Ascending aorta (tissue), 2 donors: Measurements from ENCODE around the gene FASTKD1. TPM values are rescaled to one million over a fixed set of nuclear protein-coding genes. Genes with fewer than 3 reads are reported as not detected.
"Not testable (repeated sequence)": the region's sequence is repeated elsewhere in the genome, so short reads cannot be mapped to it uniquely, and the experiment has no call there.

Experiments
- DNase-seq, 2 donors: peaks; one replicate each; pipeline ENCODE4 v3.0.0-alpha.2; 2019; ENCODE audit warnings: low spot score in 2 of 2
- H3K27ac ChIP-seq, 2 donors: fragments of 200-600 bp; sonication (generic); one replicate each; pipeline ENCODE4 v1.5.1; 2016 to 2017; ENCODE audit warnings: mild to moderate bottlenecking in 1 of 2
- H3K27me3 ChIP-seq: fragments of 200-600 bp; sonication (generic); one replicate; pipeline ENCODE4 v1.5.1; 2017
- H3K36me3 ChIP-seq, 2 donors: fragments of 200-600 bp; sonication (generic); one replicate each; pipeline ENCODE4 v1.5.1; 2016
- H3K4me1 ChIP-seq, 2 donors: fragments of 200-600 bp; sonication (generic); one replicate each; pipeline ENCODE4 v1.5.1; 2016 to 2017; ENCODE audit warnings: mild to moderate bottlenecking in 1 of 2
- H3K4me3 ChIP-seq, 2 donors: fragments of 200-600 bp; sonication (generic); one replicate each; pipeline ENCODE4 v1.5.1; 2016 to 2017; ENCODE audit warnings: mild to moderate bottlenecking in 1 of 2
- H3K9me3 ChIP-seq, 2 donors: fragments of 200-600 bp; sonication (generic); one replicate each; pipeline ENCODE4 v1.5.1; 2016
- intact Hi-C: fragments of 100-400 bp; cut with DNase I; formaldehyde crosslinking; loops from one replicate; pipeline ENCODE4 v1.15.1; 2023
- total RNA-seq: library from RNA; depleted of rRNA; stranded (reverse); fragments of >200 nt; gene quantifications from one replicate; pipeline ENCODE4 v1.1.0, GENCODE V29; 2016
- TF ChIP-seq, protein P1 (sequence below), 3 experiments: fragments of 200-600 bp in 2 of 3; fragments of 450-650 bp in 1 of 3; sonication (generic) in 2 of 3; IDR thresholded peaks; one replicate each; pipeline ENCODE4 v1.5.1; 2016 to 2019; ENCODE audit warnings: antibody characterized with exemption in 3 of 3, mild to moderate bottlenecking in 1 of 3, moderate library complexity in 1 of 3

Gene FASTKD1
- total RNA-seq, 1 donor from 2014 or later = 5.5 TPM

DNA sequence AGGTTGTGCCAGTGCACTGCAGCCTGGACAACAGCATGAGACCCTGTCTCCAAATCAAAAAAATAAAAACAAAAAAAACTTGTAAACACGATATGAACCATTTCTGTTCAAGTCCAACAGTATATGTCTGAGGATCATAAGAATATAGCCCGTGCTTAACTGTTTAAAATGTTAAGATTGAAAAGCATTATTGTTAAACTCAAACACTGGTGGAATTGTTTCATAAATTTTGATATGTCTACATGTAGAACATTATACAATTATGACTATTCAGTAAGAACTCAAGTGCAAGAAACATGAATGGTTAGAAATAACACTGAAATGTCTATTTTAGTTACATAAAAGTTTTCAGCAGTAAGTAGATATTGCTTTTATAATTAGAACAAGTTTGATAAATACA is 40.2 kb upstream of the FASTKD1 start:
- Histone ChIP-seq H3K4me3 (no peak overlapping the region), H3K36me3 (peaks cover 50 to 85% of the 10 kb centered on the region in 2 donors), H3K27me3 (no peaks in the 10 kb centered on the region), H3K4me1 (no peaks in the 10 kb centered on the region), H3K27ac (no peak overlapping the region), H3K9me3 (peaks cover 0 to 4% of the 10 kb centered on the region in 2 donors)
- DNase-seq = no peak
- TF ChIP-seq, protein P1, sequence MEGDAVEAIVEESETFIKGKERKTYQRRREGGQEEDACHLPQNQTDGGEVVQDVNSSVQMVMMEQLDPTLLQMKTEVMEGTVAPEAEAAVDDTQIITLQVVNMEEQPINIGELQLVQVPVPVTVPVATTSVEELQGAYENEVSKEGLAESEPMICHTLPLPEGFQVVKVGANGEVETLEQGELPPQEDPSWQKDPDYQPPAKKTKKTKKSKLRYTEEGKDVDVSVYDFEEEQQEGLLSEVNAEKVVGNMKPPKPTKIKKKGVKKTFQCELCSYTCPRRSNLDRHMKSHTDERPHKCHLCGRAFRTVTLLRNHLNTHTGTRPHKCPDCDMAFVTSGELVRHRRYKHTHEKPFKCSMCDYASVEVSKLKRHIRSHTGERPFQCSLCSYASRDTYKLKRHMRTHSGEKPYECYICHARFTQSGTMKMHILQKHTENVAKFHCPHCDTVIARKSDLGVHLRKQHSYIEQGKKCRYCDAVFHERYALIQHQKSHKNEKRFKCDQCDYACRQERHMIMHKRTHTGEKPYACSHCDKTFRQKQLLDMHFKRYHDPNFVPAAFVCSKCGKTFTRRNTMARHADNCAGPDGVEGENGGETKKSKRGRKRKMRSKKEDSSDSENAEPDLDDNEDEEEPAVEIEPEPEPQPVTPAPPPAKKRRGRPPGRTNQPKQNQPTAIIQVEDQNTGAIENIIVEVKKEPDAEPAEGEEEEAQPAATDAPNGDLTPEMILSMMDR (IDR thresholded peaks at IDR 0.05) = no peak
- intact Hi-C loops = no loop called here

DNA sequence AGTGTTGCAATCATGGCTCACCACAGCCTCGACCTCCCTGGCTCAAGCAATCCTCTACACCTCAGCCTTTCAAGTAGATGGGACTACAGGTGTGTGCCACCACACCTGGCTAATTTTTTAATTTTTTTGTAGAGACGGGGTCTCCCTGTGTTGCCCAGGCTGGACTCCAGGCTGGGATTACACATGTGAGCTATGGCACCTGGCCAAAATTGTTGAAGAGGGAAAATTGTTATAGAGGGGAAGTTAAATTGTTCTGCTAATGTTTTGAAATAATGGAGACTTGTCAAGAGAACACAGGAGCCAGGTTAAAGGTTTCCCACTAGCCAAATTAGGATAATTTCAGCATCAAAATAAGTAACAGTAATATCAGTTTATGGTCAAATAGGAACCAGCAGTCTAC is 35.6 kb upstream of the FASTKD1 start:
- no peak overlapping the region for H3K27ac ChIP-seq
- intact Hi-C loops = no loop called here
- H3K27me3 ChIP-seq = no peaks in the 10 kb centered on the region
- peaks cover 62 to 91% of the 10 kb centered on the region in 2 donors for H3K36me3 ChIP-seq
- DNase-seq = no peak
- TF ChIP-seq, protein P1 (IDR thresholded peaks at IDR 0.05) = no peak
- no peak overlapping the region for H3K4me3 ChIP-seq
- H3K9me3 ChIP-seq = no peaks in the 10 kb centered on the region
- no peaks in the 10 kb centered on the region for H3K4me1 ChIP-seq

DNA sequence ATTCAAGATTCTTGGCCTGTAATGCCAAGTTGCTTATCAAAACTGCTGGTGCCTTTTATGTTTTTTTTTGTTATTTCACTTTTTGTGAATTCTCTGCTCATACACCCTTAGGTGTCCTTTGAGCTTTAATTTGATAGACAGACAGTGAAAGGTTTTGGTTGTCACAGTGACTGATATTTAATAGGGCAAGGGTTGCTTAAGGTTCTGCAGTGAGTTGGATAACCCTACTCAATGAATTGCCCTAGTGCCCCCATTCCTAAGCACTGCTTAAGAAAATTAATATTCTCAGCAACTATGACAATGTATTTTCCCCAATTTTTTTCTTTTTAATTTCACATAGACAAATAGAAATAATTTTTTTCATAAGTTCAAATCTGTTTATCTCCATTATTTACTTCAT is 25.9 kb upstream of the FASTKD1 start:
- Histone ChIP-seq H3K9me3 (no peaks in the 10 kb centered on the region), H3K4me3 (no peak overlapping the region), H3K36me3 (peaks cover 5 to 10% of the 10 kb centered on the region in 2 donors), H3K27ac (no peak overlapping the region), H3K4me1 (no peaks in the 10 kb centered on the region), H3K27me3 (no peaks in the 10 kb centered on the region)
- intact Hi-C loops = no loop called here
- no peak for DNase-seq
- TF ChIP-seq, protein P1 (IDR thresholded peaks at IDR 0.05) = no peak

DNA sequence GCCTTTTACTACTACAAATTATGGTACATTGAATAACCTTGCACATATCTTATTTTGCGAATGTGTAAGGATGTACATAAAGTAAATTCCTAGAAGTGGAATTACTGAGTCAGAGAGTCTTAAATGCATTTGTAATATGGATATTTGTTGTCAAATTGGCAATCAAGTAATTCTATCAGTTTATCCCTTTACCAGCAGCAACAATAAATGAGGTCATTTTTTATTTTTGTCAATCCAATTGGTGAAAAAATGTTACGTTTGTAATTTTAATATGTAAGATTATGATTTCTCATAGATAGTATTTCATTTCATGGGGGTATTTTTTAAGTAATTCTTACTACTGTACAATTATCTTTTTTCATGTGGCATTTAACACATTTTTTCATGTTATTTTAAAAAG is 25.3 kb upstream of the FASTKD1 start:
- TF ChIP-seq, protein P1 (IDR thresholded peaks at IDR 0.05) = no peak
- H3K4me3 ChIP-seq = no peak overlapping the region
- H3K4me1 ChIP-seq = no peaks in the 10 kb centered on the region
- DNase-seq = no peak
- no peaks in the 10 kb centered on the region for H3K27me3 ChIP-seq
- no peaks in the 10 kb centered on the region for H3K9me3 ChIP-seq
- H3K36me3 ChIP-seq = peaks cover 0 to 4% of the 10 kb centered on the region in 2 donors
- H3K27ac ChIP-seq = no peak overlapping the region
- intact Hi-C loops = no loop called here

DNA sequence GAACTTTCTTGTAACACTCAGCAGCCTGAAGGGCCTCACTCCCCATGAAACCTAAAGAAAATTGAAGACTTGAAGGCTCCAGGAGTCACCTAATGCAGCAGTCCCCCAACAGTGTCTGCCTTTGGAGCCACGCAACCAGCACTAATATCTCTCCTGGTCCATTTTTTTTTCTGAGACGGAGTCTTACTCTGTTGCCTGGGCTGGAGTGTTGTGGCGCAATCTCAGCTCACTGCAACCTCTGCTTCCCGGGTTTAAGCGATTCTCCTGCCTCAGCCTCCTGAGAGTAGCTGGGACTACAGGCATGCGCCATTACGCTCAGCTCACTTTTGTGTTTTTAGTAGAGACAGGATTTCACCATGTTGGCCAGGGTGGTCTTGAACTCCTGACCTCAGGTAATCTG is 22.9 kb upstream of the FASTKD1 start:
- H3K9me3 ChIP-seq, DNase-seq, H3K36me3 ChIP-seq, H3K27me3 ChIP-seq, H3K4me3 ChIP-seq, intact Hi-C loops, H3K27ac ChIP-seq, H3K4me1 ChIP-seq: not testable (repeated sequence)

DNA sequence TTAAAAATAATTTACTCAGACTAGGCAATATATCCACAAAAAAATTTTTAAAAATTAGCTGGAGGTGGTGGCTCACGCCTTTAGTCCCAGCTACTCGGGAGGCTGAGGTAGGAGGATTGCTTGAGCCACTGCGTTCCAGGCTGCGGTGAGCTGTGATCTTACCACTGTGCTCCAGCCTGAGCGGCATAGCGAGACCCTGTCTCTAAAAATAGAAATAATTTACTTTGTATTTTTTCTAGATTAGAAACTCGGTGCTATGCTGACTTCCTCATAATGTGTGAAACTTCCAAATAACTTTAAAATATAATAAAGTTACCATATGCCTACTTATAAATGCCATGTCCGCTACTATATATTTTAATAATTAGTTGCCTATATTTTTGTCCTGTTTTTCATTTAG is 17.1 kb upstream of the FASTKD1 start:
- H3K4me3 ChIP-seq = no peak overlapping the region
- H3K36me3 ChIP-seq = no peaks in the 10 kb centered on the region
- no peaks in the 10 kb centered on the region for H3K9me3 ChIP-seq
- H3K4me1 ChIP-seq = peaks cover 6 to 17% of the 10 kb centered on the region in 2 donors
- DNase-seq = no peak
- intact Hi-C loops = no loop called here
- H3K27me3 ChIP-seq = no peaks in the 10 kb centered on the region
- no peak overlapping the region for H3K27ac ChIP-seq
- TF ChIP-seq, protein P1 (IDR thresholded peaks at IDR 0.05) = no peak
